ENCODE results near the gene BFSP1.

The BFSP1 gene

DNA sequence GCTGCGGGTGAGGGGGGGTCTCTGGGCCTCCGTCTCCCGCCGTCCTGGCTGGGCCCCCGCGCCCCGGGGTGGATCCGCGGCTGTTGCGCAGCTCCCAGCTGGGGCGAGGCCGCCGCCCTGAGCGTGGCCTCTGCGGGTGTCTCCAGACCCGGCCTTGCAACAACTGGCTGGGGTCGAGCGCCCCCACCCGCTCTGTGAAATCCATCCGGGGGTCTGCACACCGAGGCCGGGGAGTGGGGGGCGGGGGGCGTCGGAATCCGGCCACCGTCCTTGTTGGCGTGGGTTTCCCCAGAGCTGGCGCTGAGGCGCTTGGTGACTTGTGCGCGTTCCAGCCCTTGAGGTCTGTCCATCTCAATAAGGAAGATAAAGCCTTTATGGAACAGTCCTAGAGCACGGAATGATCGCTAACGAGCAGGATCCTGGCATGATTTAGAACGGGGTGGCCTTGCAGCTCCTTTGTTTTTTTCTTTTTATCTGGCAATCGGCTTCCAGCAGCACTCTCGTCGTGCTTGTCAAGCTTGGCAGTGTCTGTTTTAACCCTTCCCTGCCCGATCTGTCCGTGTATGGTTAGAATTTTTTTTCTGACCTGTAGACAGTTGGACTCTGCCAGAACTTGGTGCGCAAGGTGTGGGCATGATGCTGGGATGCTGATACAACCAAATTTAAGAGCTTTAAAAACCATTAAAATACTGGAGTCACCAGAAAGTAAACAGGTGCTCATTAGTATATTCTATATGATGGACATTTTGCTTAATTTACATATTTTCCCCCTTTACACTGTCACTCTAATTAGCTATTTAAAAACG lies 39.4 kb upstream of the BFSP1 start:
- TF ChIP-seq CTCF (IDR thresholded peaks at IDR 0.05): no peak

DNA sequence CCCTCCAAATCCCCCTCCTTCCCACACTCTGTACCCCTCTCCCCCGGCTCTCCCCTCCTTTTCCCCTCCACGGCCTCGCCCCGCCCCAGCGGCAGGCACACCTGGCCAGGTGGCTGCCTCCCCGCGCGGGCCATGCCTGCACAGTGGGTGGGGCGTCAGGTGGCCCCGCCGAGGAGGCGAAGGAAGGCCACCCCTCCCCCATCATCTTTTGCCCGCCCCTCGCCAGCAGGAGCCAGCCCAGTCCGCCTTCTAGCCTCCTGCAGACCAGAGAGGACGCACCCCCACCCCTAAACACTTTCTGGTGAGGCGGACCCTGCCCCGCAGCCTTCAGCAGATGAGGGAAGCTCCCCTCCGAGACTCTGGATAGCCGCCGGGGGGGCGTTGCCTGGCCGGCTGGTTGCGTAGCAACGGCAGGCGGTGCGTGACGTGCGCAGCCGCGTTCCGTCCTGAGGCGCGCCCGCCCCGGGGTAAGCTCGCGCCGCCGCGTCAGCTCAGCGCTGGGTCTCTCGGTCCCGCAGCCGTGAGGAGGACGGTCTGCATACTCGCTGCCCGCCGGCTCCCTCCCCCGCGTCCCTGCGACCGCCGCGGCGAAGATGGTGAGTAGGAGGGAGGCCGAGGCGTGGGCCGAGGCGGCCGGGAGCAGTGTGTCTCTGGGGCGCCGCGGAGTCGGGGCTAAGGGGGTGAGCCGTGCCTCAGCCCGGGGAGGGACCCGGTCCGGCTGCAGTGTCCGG lies 38.6 kb upstream of the BFSP1 start, which contains the start of gene DSTN:
TSS of gene DSTN (plus strand) at position 460 of the 731 bp plus-strand sequence. CDS start at position 594, 134 bp downstream.
- TF ChIP-seq CTCF (IDR thresholded peaks at IDR 0.05): no peak

- TF ChIP-seq CTCF (IDR thresholded peaks at IDR 0.05): no peak
Observed at GRCh38 chr20:17568972-17569521, 37.9 kb upstream of the BFSP1 start.

GRCh38 chr20:17568045-17568788 lies 37.0 kb upstream of the BFSP1 start:
- TF ChIP-seq CTCF (IDR thresholded peaks at IDR 0.05): no peak

- TF ChIP-seq CTCF (IDR thresholded peaks at IDR 0.05): no peak
Observed at GRCh38 chr20:17566345-17566744, 35.2 kb upstream of the BFSP1 start.

- no peak for TF ChIP-seq CTCF (IDR thresholded peaks at IDR 0.05)
Observed at GRCh38 chr20:17565169-17565845, 34.1 kb upstream of the BFSP1 start.
